Mesothelial cell of epicardium (in vitro differentiated cells): ENCODE results near the gene SOCS2. TPM values are rescaled to one million over a fixed set of nuclear protein-coding genes. Genes with fewer than 3 reads are reported as not detected.

Experiments
- DNase-seq, 2 experiments: peaks; one replicate each; pipeline ENCODE4 v3.0.0; 2021; ENCODE audit warnings: low spot score in 2 of 2; ENCODE audit not compliant: unreplicated experiment in 2 of 2
- H3K27ac Mint-ChIP-seq: 2 replicates; pipeline ENCODE4 v1.8.0; 2021; ENCODE audit warnings: mixed read lengths
- H3K27me3 Mint-ChIP-seq: 2 replicates; pipeline ENCODE4 v1.8.0; 2021; ENCODE audit warnings: low read depth, mixed read lengths
- H3K36me3 Mint-ChIP-seq: 2 replicates; pipeline ENCODE4 v1.8.0; 2021; ENCODE audit warnings: mixed read lengths
- H3K4me1 Mint-ChIP-seq: 2 replicates; pipeline ENCODE4 v1.8.0; 2021; ENCODE audit warnings: mixed read lengths
- H3K4me3 Mint-ChIP-seq: 2 replicates; pipeline ENCODE4 v1.8.0; 2021; ENCODE audit warnings: mild to moderate bottlenecking, moderate library complexity, mixed read lengths
- H3K9me3 Mint-ChIP-seq: 2 replicates; pipeline ENCODE4 v1.8.0; 2021; ENCODE audit warnings: mixed read lengths
- CTCF ChIP-seq: fragments of 200-600 bp; sonication (generic); IDR thresholded peaks from one replicate; pipeline ENCODE4 v1.5.0; 2021; ENCODE audit warnings: antibody characterized with exemption; ENCODE audit not compliant: unreplicated experiment
- total RNA-seq: library from RNA; stranded (reverse); gene quantifications from 3 replicates; pipeline ENCODE4 v1.2.1, GENCODE V29; 2021

SOCS2 gene
- total RNA-seq, 1 donor from 2014 or later: 11.8 TPM

GRCh38 chr12:93569656-93570551 is 2.6 kb upstream of the SOCS2 start:
- Mint-ChIP-seq H3K4me3 (peak overlapping the region; percentile 79), H3K4me1 (peaks cover 20% of the 10 kb centered on the region), H3K9me3 (no peaks in the 10 kb centered on the region), H3K27ac (peak overlapping the region; percentile 80), H3K36me3 (peaks cover 8% of the 10 kb centered on the region), H3K27me3 (peaks cover 10% of the 10 kb centered on the region)
- peak; percentile 82 to 88 for DNase-seq
- TF ChIP-seq CTCF: peak; percentile 70

- H3K4me3 Mint-ChIP-seq: peak overlapping the region; percentile 79
- no peak for TF ChIP-seq CTCF
- peaks cover 12% of the 10 kb centered on the region for H3K36me3 Mint-ChIP-seq
- peak overlapping the region; percentile 87 for H3K27ac Mint-ChIP-seq
- peak; percentile 85 to 92 for DNase-seq
- peaks cover 10% of the 10 kb centered on the region for H3K27me3 Mint-ChIP-seq
- peaks cover 20% of the 10 kb centered on the region for H3K4me1 Mint-ChIP-seq
- no peaks in the 10 kb centered on the region for H3K9me3 Mint-ChIP-seq
Measured at GRCh38 chr12:93570552-93571364, 1.7 kb upstream of the SOCS2 start.

GRCh38 chr12:93571365-93571924 is 1.0 kb upstream of the SOCS2 start:
- TF ChIP-seq CTCF: peak; percentile 23
- H3K36me3 Mint-ChIP-seq: peaks cover 8% of the 10 kb centered on the region
- peak; percentile 44 to 71 for DNase-seq
- H3K27me3 Mint-ChIP-seq: peaks cover 10% of the 10 kb centered on the region
- H3K27ac Mint-ChIP-seq: peak overlapping the region; percentile 84
- peak overlapping the region; percentile 79 for H3K4me3 Mint-ChIP-seq
- peaks cover 20% of the 10 kb centered on the region for H3K4me1 Mint-ChIP-seq
- no peaks in the 10 kb centered on the region for H3K9me3 Mint-ChIP-seq

GRCh38 chr12:93572712-93573551 is 457 bp downstream of the SOCS2 start:
- H3K4me3 Mint-ChIP-seq: peak overlapping the region; percentile 79
- peaks cover 4% of the 10 kb centered on the region for H3K36me3 Mint-ChIP-seq
- peaks cover 19% of the 10 kb centered on the region for H3K4me1 Mint-ChIP-seq
- peak overlapping the region; percentile 66 for H3K27ac Mint-ChIP-seq
- no peaks in the 10 kb centered on the region for H3K9me3 Mint-ChIP-seq
- TF ChIP-seq CTCF: no peak
- DNase-seq: peak; percentile 35 to 67
- H3K27me3 Mint-ChIP-seq: peaks cover 10% of the 10 kb centered on the region
